Kidney tubule cell (primary cell): ENCODE measurements around the gene PLB1.
A peak's percentile ranks its signal among the peaks of the same experiment; 100 is the strongest.
"Not testable (repeated sequence)": the region's sequence is repeated elsewhere in the genome, so short reads cannot be mapped to it uniquely, and the experiment has no call there.

Experiments
- DNase-seq: peaks from one replicate; pipeline ENCODE4 v3.0.0-alpha.2; 2018; ENCODE audit warnings: low spot score

Gene PLB1

DNA sequence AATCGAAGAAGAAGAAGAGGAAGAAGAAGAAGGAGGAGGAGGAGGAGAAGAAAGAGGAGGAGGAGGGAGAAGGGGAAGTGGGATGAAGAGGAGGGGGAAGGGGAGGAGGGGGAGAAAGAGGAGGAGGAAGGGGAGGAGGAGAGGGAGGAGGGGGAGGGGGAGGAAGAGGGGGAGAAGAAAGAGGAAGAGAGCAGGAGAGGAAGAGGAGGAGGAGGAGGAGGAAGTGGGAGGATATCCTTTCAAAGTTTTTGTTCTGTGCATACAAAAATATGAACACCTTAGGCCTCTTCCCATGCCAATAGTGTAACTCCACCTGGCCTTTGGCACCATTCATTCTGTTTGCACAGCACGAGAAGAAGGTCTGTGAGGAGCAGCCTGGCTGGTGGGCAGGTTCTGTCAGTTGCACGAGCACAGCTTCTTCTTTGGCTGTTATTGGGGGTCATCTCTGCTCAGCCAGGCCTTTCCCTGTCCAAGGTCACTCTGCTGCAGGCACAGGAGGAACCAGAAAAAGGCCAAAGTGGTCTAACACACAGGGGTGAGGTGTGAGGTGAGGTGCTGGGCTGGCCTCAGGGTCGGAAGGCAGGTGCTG, 25.8 kb upstream of the PLB1 start:
- no peak for DNase-seq

DNA sequence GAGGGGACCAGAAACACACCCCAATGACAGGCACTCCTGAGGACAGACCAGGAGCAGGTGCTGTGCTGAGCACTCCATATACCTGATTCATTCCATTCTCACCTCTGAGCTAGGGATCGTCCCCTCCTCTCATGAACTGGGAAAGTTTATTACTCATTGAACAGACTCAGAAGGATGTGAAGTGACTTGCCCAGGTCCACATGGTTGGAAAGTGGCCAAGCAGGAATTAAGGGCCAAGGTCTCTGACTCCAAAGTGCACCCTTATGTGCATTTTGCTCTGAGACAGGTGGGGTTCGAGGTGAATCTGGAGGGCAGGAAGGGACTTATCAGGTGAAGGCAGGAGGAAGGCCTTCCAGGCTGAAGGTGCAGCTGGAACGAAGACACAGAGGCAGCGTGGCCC, 25.1 kb upstream of the PLB1 start:
- DNase-seq: peak; percentile 67

DNA sequence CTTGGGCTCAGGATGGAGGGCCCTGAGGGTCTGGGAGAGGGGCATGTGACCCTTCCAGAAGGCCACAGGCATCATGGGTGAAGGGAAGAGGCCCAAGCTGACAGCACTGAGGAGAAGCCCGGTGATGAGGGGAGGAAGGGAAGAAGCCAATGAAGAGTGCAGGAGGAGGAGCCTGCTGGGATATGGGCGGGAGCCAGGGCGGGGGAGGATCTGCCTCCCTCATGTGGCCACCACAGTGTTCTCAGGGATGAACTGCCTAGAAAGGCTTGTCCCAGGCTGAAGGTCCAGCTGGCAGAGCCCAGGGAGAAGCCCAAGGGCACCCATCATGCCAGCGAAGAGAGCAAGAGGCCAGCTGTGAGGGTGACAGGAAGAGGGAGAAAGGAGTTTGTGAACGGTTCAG, 24.6 kb upstream of the PLB1 start:
- no peak for DNase-seq

DNA sequence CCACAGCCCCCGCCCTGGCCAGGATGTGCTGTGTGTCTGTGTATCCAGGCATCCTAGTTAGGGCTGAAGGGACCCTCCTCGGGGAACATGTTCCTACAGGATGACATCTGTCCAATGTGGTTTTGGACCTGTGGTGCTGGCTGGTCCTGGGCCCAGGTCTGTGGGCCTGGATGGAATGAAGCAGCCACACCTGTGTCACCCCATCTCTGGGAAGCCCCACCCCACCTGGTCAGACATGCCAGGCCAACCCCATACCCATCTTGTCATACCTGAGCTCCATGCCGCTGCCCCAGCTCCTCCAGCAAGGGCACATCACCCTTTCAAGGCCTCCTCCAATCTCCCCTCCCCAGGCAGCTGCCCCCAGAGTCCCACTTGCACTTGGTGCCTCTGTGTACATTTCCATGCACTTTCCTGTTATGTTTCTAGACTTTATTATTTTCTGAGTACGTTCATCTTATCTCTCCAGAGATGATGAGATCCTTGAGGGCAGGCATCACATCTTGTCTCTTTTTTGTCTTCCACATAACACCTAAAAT, 24.1 kb upstream of the PLB1 start:
- DNase-seq: no peak

DNA sequence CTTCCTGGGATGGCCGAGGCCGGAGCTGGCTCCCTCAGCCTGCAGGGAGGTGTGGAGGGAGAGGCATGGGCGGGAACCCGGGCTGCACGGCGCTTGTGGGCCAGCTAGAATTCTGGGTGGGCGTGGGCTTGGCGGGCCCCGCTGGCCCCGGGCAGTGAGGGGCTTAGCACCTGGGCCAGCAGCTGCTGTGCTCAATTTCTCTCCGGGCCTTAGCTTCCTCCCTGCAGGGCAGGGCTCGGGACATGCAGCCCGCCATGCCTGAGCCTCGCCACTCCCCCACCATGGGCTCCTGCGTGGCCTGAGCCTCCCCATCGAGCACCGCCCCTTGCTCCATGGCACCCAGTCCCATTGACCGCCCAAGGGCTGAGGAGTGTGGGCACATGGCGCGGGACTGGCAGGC, 23.2 kb upstream of the PLB1 start:
- not testable (repeated sequence) for DNase-seq

DNA sequence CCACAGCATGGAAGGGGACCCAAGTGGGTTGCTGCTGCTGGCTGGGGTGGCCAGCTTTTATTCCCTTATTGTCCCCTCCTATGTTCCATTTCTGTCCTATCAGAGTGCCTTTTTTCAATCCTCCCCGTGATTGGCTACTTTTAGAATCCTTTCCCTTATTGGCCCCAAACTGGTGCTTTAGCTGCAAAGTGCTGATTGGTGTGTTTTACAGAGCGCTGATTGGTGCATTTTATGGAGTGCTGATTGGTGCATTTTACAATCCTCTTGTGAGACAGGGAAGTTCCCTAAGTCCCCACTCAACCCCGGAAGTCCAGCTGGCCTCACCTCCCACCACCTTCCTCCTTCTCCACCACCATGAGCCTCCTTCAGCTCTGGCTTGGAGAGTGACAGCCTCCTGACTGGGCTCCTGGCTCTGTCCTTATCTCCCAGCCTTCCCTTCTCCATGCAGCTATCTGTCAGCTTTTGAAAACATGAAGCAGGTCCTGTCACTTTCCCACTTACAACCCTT, 20.7 kb upstream of the PLB1 start:
- no peak for DNase-seq

DNA sequence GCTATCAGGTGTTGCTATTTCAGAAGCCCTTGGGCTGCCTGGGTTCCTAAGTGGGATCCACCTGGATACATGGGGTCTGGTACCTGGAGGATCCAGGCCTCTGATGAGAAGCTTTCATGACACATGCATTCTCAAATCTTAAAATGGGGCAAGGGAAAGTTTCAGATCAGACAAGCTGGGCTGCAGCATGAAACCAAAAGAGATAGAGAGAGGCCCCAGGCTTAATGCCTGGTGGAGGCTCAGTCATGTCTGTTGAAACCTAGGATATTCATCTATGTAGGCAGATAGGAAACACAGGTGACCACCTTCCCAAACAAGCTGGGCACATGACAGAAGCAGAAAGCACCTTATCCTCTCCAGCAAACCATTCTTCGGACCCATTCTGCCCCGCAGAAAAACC, 18.8 kb upstream of the PLB1 start:
- DNase-seq: no peak

DNA sequence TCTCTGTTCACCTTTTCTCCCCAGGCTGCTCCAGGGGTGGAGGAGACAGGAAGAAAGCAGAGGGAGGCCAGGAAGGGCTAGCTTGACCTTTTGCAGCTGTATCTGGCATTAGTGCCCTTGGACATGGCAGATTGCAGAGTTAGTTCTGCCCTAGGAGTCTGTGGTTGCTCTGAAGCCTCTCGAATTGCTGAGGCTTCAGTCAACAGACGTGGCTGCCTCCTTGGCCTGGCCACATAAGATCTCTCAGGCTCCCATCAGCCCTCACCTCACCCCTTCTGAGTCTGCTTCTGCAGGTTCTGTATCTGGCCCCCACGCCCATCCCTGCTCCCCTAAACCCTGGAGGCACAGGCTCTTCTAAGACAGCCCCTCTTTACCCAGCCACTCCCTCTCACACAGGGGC, 18.2 kb upstream of the PLB1 start:
- DNase-seq: no peak

DNA sequence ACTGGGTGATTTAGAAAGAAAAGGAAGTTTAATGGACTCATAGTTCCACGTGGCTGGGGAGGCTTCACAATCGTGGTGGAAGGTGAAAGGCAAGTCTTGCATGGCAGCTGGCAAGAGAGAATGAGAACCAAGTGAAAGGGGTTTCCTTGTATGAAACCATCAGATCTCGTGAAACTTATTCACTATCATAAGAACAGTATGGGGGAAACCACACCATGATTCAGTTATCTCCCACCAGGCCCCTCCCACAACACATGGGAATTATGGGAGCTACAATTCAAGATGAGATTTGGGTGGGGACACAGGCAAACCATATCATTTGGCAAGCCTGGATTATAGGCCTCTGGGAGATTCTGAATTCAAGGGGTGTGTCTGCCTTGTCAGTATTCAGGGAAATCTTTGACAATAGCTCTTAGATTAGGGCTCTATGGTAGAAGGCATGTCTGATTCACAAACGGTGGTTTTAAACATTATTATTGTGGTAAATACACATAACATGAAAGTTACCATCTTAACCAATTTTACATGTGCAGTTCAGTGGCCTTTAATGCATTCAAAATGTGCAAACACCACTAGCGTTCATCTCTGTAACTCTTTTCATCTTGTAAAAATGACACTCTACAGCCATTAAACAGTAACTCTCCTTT, 15.3 kb upstream of the PLB1 start:
- DNase-seq: no peak

DNA sequence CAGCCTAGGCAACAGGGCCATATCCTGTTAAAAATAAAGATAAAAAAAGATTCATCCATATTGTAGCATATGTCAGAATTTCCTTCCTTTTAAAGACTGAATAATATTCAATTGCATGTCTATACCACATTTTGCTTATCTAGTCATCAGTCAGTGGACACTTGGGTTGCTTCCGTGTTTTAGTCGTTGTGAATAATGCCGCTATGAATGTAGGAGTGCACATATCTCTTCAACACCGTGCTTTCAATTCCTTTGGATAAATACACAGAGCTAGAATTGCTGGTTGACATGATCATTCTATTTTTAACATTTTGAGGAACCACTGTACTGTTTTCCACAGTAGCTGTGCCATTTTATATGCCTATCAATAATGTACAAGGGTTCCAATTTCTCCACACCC, 14.0 kb upstream of the PLB1 start:
- DNase-seq: no peak

DNA sequence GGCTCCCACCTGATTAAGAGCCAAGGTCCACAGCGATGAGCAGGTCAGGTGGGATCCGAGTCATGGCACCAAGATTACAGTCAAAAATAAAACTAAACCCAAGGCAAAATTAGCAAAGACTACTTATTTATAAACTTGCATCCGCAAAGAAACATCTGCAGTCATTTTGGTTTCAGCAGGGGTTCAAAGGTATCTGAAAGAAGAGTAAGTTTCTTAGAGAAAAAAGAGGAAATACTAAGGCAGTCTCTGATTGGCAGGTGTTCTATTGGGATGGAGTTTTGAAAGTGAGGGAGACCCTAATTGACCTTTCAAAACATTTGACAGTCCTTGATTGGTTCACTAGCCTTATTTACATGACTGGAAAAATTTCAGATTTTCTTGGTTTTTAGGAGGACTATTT, 11.0 kb upstream of the PLB1 start:
- DNase-seq: no peak

DNA sequence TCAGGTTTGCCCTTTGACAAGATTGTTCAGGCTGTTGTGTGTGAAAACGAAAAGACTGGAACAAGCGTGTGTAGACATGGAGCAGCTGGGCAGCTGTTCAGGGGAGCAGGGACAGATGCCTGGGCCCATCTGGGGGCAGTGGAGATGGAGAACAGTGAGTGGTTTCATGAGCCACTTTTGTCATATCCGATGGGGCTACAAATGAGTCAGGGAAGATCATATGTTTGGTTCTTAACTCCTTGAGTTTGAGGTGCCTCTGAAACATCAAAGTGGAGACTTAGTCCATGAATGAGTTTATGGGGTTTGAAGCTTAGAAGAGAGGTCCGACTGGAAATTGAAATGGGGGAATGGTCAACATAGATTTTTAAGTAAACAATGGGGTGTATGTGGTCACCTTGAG, 9.3 kb upstream of the PLB1 start:
- DNase-seq: no peak

DNA sequence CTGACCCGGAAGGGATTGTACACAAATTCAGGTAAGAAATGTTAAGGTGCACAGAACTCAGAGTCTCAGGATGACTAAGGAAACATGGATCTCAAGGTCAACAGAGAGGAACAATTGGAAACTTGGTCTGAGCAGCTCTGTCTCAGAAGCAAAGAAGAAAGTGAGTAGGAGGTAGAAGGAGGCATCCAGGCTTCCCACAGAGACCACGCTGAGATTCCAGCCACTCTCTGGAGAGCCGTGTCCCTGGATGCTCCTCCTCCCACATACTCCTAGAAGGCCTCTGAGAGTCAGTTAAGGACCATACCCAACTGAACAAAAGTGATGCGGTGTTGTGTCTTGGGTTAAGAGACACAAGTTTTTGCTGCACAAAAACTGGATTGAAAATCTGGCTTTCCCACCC, 8.6 kb upstream of the PLB1 start:
- no peak for DNase-seq

DNA sequence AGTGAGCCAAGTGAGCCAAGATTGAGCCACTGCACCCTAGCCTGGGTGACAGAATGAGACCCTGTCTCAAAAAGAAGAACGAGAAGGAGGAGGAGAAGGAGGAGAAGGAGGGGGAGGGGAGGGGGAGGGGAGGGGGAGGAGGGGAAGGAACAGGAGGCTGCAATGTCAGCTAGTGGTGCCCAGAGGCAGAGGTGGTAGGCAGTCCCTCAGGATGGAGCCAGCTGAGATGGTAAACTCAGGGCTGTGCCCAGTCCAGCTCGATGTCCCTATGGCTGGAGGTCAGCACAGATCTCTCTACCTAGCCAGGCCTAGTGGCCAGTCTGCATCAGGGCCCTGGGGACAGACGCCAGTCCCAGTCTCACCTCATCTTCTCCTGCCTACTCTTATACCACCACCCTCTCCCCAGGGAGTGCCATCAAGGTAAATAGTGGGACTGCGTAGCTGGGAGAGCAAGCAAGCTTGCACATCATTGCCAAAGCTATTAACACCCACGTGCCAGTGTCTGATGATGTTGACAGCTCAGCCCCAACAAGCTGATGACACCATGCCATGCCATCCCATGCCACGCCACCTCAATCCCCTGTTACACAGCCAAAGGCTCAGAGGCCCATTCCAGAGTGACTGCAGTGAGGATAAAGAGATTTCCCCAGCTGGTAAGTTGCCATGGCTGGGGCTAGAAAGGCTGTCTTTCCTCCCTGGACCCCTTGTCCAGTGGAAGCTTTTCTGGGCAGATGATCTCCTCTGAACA, 7.6 kb upstream of the PLB1 start:
- DNase-seq: no peak

DNA sequence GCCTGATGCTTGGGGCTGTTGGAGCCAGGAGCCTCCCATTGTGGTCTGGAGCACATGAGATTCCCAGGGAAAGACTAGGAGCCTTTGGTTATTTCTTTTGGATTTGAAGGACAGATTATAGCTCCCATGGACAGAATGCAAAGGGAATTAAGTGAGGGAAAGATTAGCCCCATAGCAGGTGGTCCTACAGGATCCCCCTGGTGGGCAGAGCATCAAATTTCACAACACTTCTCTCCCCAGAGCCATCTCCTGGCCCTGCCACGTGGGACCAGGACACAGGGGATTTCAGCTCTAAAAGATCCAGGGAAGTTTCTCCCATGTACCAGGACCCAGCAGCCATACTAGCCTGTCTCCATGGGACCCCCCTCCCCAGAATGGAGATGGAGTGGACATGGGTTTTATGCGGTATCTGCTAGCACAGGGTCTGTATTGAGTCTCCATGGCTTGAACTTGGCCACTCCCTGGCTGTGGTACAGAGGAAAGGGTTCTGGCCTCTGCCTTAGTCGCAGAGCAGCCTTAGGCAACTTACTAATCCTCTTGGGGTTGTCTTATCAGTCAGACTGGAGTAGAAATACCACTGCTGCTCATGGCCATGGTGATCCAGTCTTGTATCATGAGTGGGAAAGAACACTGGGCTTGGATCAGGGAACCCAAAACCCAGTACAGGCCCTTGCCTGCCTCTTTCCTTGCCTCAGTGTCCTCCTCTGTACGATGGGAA, 6.8 kb upstream of the PLB1 start:
- DNase-seq: no peak

DNA sequence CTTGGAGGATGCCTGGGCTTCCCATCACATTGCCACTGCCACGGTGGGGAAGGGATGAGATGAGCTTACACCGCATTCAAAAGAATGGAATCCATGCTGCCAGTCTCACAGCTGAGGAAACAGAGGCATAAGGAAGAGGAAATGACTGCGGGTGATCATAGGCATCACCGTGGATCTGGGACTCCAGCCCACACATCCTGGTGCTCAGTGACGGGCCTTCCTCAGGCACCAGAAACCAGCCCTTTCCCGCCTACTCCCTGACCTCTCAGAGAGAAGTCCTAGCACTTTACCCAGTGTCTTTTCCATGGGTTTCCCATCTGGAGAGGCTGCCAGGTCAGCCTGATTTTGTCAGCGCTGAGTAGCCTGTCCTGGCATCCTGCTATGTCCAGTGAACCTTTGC, 5.3 kb upstream of the PLB1 start:
- DNase-seq: no peak

DNA sequence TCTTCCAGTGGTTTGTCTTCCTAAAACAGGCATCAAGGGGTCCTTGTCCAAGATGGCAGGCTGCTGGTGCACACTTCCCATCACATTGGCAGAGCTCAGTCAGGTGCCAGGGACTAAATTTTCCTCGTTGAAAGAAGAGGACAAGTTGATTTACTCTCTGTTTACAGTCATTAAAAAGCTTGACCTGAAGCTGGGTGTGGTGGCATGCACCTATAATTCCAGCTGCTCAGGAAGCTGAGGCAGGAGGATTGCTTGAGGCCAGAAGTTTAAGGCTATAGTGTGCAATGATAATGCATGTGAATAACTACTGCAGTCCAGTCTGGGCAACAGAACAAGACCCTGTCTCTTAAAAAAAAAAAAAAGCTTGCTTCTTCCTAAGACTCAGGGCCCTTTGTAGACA, 3.6 kb upstream of the PLB1 start:
- DNase-seq: no peak

DNA sequence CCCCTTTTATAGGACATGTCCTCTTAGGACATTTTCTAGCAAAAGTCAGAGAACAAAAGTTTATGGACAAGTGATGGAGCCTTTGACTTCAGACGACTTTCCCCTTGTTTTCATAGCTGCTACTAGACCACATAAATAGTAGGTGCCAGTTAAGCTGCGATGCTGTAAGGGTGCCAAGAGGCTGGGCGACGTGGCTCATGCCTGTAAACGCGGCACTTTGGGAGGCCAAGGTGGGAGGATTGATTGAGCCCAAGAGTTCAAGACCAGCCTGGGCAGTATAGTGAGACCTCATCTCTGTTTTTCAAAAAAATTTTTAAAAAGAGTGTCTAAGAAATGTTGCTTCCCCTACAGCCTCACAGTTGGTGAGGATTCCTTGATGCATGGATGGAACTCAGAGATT, 2.2 kb upstream of the PLB1 start:
- no peak for DNase-seq

DNA sequence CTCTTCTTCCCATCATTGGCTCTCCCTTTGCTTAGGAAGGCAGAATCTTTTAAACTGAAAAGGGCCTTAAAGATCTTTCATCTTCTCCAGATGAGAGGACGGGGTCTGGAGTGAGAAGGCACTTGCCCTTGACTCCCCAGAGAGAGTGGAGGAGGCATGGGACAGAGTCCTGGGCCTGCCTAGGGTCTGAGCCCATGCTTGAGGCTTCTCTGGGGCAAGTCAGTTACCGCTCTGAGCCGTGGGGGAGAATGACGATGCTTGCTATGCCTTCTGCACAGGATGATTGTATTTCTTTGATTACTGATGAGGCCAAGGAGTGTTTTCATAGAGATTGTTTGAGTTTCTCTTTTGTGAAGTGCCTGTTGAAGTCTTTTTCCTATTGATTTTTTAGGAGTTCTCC, 921 bp downstream of the PLB1 start:
- DNase-seq: no peak

DNA sequence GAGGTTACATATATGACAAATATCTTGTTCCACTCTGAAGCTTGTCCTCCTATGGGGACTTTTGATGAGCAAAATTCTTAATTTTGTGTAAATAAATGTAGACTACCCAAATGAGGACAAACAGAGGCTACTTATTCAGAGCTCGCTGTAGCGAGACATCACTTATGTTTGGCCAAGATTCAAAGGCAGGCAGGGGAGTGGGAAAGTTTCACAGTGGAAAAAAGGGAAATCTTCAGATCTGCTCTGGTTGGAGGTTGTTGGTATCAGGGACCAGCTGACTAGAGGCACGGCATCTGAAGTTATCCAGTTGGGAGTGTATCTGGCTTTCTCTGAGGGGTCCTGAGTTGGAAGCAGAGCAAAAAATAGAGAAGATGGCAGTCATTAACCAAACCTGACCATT, 1.3 kb downstream of the PLB1 start:
- DNase-seq: no peak

DNA sequence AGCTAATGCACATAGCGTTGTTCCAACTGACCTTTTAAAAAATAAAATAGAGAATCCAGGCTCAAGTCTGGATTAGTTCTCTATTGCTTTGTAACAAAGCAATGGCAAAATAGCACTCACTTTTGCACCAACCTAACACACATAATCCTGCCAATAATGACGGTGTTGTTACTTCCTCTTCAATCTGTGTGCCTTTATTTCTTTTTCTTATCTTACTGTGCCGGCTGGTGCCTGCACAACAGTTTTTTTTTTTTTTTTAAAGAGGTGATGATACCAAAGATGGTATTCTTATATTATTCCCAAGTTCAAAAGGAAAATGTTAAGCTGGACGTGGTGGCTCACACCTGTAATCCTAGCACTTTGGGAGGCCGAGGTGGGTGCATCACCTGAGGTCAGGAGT, 3.4 kb downstream of the PLB1 start:
- no peak for DNase-seq

DNA sequence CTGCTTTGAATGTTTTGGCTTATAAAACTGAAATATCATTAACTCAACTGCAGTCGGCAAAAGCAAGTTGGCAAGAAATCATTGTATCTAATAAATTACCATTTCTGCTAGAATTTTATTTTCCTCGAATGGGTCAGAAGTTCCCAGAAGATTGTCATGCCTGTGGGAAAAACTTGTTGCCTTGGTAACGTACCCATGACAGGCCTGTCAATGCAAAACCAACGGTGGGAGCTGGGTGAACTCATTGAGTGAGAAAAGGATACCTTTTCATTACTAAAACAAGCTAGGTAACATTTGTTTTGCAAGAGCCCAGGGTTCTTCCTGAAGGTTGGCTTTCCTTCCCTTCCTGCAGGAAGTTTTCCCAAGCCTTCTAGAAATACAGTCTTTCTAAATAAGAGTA, 9.5 kb downstream of the PLB1 start:
- peak; percentile 22 for DNase-seq
